ENCODE data around the gene ST6GAL1.

ST6GAL1 gene

DNA sequence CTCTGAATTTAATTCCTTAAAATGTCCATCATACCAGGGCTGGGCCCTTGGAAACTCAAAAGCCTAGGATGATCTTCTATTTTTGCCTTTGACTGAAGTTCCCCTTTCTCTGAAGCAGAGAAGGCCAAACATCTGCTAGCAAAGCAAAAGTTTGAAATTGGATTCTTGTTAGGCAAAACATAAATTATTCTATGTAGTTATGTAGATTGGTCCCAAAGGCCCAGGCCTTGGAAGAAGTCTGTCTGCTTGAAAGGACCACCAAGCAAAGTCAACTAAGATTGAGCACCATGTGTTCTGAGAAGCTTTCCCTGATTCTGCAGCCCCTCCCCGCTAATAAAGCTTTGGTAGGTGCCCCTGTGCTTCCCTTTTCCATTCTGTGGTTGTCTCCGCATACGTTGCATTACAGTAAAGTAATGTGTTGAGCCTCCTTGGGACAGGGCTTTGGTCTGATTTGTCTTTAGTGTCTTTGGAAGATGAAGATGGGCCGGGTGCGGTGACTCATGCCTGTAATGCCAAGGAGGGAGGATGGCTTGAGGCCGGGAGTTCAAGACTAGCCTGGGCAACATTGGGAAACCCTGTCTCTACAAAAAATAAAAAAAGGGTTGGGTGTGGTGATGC is 152.5 kb downstream of the ST6GAL1 start:
- DNase-seq, result no peak

- DNase-seq, result no peak
Observed at GRCh38 chr3:187084126-187084525, 153.8 kb downstream of the ST6GAL1 start.

- DNase-seq, result no peak
Observed at GRCh38 chr3:187084580-187084979, 154.3 kb downstream of the ST6GAL1 start.

- DNase-seq, result no peak
Observed at GRCh38 chr3:187085021-187085666, 154.8 kb downstream of the ST6GAL1 start.

GRCh38 chr3:187085933-187086332 is 155.6 kb downstream of the ST6GAL1 start:
- DNase-seq, result no peak

- no peak for DNase-seq
Observed at GRCh38 chr3:187086831-187087230, 156.5 kb downstream of the ST6GAL1 start.

- no peak for DNase-seq
Observed at GRCh38 chr3:187088701-187089100, 158.4 kb downstream of the ST6GAL1 start.

- DNase-seq, result no peak
Observed at GRCh38 chr3:187093320-187093719, 163.0 kb downstream of the ST6GAL1 start.

DNA sequence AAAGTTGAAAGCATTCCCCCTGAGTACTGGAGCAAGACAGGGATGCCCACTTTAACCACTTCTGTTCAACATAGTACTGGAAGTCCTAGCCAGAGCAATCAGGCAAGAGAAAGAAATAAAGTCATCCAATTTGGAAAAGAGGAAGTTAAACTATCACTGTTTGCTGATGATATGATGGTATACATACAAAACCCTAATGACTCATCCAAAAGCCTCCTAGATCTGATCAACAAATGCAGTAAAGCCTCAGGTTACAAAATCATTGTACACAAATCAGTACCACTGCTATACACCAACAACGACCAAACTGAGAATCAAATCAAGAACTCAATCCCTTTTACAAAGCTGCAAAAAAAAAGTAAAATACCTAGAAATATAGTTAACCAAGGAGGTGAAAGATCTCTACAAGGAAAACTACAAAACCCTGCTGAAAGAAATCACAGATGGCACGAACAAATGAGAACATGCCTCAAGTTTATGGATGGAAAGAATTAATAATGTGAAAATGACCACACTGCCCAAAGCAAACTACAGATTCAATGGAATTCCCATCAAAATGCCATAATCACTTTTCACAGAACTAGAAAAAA is 168.7 kb downstream of the ST6GAL1 start:
- DNase-seq, result no peak

DNA sequence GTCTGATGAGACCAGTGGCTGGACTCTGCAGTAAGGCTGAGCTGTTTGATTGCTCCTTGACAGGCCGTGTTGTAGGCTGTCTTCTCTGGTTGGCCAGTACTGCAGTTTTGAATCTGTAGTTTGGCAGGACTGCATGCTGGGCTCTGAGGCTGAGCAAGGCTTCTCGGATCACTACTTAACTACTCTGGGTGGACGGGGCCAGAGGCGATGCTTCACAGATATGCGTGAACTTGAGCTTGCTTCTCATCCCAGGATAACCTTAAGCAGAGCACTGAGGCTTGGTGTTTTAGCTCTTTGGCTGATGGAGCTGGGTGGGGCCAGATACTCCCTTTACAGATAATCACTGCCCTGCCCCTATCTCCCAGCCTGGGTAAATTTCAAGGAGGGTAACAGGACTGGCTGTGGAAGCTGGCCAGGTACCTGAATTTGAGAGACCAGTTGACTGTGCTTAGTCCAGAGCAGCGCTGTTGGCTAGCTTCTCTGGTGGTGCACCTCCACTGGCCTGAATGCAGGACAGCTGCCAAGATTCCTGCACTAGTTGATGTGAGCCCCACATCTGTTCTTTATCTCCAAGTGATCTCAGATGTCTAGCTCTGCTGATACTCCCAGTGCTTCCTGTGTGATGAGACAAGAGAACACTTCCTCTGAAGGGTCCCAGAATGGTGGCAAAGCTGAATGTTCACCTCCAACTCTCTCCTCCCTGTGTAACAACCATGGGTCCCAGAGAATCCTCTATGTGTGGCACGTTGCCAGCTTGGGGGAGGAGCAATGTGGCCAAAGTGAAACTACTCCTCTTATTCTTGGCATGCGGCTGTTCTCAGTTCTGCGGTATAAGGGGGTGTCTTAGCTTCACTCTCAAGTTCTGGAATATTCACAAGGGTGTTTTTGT is 171.1 kb downstream of the ST6GAL1 start:
- DNase-seq, result no peak

- no peak for DNase-seq
Observed at GRCh38 chr3:187102073-187102634, 171.8 kb downstream of the ST6GAL1 start.

DNA sequence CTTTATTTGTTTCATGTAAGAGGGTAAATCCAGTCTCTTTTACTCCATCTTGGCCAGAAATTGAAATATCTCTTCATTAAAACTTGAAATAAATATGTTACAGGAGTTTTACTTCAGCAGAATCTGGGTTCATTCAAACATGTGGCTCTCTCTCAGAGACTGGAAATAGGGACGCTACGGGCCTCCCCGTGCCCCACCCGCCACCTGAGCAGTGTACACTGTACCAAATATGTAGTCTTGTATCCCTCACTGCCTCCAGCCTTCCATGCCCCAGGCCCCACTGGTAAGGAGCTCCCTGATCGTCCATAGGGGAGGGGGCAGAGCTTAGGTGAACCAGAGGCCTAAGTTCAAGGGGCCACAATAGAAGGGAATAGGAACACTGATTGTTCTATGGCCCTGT is 172.9 kb downstream of the ST6GAL1 start:
- DNase-seq, result no peak

DNA sequence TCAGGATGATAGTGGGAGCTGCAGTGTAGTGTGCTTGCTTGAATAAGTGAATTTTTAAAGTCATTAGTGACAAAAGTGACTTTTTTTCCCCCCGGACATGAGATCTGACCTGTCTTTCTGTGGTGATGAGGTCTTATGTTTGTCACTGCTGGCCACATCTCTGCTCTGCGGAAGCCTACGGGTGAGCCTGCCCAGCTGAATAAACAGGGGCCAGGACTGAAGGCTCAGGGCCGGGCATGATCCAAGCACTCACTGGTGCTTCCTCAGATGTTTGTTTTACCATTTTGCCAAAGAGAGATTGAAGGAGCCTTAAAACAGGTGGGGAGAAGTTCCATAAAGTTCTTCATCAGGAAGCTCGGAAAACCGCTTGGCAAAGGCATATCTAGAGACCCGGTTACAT is 174.0 kb downstream of the ST6GAL1 start:
- DNase-seq, result no peak

GRCh38 chr3:187104933-187105332 is 174.6 kb downstream of the ST6GAL1 start:
- no peak for DNase-seq

- DNase-seq, result no peak
Observed at GRCh38 chr3:187105700-187106099, 175.4 kb downstream of the ST6GAL1 start.

GRCh38 chr3:187107989-187108388 is 177.7 kb downstream of the ST6GAL1 start:
- DNase-seq, result no peak

GRCh38 chr3:187110156-187110555 is 179.8 kb downstream of the ST6GAL1 start:
- DNase-seq, result no peak

DNA sequence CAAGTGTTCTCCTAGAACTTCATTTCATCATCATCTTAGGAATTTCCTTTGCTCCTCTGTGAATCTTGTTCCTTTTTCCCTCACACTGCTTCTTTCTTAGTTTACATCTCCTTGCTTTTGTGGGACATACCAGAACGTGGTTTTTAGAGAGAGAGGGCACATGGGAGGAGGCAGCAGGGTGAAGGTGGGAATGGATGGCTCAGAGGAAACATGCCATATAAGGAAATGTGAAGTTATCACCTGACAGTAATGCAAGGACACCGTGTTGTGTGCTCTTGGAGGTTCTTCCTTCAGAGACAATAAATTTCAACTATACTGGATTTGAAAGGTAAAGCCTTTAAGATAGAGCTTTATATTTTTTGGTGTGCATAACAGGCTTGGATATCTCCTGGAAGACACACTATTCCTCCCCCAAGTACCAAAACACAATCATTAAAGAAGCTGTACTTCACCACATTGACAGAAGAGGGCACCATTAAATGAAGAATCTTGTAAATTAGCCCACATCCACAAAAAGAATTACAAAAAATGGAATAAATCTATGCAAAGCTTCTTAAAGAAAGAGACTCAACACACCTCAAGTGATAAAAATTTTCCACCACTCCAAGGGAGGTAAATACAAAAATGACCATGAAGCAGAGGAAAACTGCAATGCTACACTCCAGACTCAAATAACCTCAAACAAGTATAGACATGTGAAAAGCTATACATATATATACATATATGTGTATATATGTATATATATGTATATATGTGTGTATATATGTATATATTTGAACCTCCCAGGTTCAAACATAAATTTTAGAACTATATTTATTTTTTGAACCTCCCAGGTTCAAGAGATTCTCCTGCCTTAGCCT is 182.8 kb downstream of the ST6GAL1 start:
- no peak for DNase-seq

DNA sequence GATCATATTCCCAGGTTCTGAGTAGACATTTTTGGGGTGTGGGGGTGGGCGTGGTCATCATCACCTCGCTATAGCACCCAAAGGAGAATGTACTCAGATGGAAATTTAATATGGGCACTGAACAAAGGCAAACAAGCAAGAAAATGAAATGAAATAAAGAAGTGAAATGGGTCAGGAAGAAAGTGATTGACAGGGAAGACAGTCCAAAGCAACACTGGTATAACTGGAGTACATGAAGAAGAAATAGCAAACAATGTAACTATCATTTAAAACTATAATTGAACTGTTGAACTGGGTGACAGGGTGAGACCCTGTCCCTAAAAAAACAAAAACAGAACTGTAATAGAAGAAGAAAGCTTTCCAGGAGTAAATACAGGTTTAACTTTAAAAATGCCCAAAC is 184.2 kb downstream of the ST6GAL1 start:
- DNase-seq, result no peak

GRCh38 chr3:187120326-187120725 is 190.0 kb downstream of the ST6GAL1 start:
- DNase-seq, result no peak

DNA sequence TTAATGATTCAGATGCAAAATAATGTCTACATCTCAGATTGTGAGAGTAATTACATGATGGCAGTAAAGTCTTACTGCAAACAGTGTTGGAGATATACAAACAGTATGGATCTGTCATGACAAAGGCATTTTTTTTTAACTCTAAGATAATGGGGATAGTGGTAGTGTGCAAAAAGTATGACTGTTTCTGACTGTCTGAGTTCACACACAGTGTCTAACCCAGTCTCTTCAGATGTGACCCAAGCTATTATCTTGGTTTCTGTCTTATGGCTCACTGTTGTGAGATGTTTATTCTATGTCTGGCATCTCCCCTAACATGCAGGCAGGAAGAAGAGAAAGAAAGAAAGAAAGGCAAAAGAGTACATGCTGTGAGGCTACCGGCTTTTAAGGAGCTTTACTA is 191.9 kb downstream of the ST6GAL1 start:
- DNase-seq, result no peak

DNA sequence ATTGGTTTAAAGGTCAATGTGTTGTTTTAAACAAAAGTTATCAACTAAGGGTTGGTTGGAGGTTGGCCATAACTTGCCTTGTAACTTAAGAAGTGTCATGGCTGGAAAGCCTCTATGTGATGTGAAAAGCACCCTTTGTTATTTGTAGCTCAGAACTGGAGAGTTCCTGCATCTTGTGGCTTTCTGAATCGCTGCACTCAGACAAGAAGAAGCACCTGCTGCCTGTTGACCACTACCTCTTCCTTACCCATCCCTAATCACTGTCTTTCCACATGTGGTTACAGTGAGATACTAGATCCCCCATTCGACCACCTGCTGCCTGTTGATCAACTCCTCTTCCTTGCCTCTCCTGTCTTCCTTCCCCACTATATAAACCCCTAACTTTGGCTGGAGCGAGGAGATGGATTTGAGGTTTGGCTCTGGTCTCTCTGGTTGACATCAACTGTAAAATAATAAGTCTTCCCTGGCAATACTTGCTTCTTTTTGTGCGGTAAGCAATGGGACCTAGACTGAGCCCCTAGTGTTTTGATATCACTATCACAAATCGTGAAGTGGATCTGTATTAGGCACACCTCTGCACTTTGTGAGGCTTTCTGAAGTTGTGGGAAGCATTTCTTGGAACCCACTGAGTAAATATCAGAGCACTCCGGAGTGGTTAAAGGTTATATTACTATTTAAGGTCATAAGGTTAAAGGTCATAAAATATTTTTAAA is 195.1 kb downstream of the ST6GAL1 start:
- no peak for DNase-seq
